GM18858 (cell line): ENCODE data around the gene CDC42EP5.
"Not testable (repeated sequence)": the region's sequence is repeated elsewhere in the genome, so short reads cannot be mapped to it uniquely, and the experiment has no call there.

Experiments used
- ATAC-seq: cut with Tn5 transposase; IDR thresholded peaks from one replicate; pipeline ENCODE4 v1.9.1; 2021; ENCODE audit not compliant: unreplicated experiment

CDC42EP5 gene

GRCh38 chr19:54448774-54449700 lies 24.1 kb downstream of the CDC42EP5 start, which contains the start of gene LENG8:
Gene LENG8, plus strand, starts transcription at chr19:54449199. Its CDS starts 2,146 bp downstream, at chr19:54451345.
- ATAC-seq = peak; percentile 75

- ATAC-seq = no peak
Measured at GRCh38 chr19:54448040-54448773, 24.9 kb downstream of the CDC42EP5 start.

GRCh38 chr19:54446349-54446748 lies 26.7 kb downstream of the CDC42EP5 start:
- not testable (repeated sequence) for ATAC-seq

- ATAC-seq = no peak
Measured at GRCh38 chr19:54444737-54445136, 28.4 kb downstream of the CDC42EP5 start.

- ATAC-seq = no peak
Measured at GRCh38 chr19:54440641-54441040, 32.5 kb downstream of the CDC42EP5 start.

- ATAC-seq = no peak
Measured at GRCh38 chr19:54439174-54439851, 33.8 kb downstream of the CDC42EP5 start.

GRCh38 chr19:54436628-54437252 lies 36.4 kb downstream of the CDC42EP5 start:
- ATAC-seq = no peak

- ATAC-seq = no peak
Measured at GRCh38 chr19:54436031-54436523, 37.0 kb downstream of the CDC42EP5 start.

- no peak for ATAC-seq
Measured at GRCh38 chr19:54435551-54436016, 37.5 kb downstream of the CDC42EP5 start.

GRCh38 chr19:54434873-54435214 lies 38.3 kb downstream of the CDC42EP5 start:
- no peak for ATAC-seq

- ATAC-seq = no peak
Measured at GRCh38 chr19:54434112-54434872, 38.8 kb downstream of the CDC42EP5 start.

- ATAC-seq = no peak
Measured at GRCh38 chr19:54433697-54434096, 39.4 kb downstream of the CDC42EP5 start.

GRCh38 chr19:54432144-54432738 lies 40.9 kb downstream of the CDC42EP5 start:
- no peak for ATAC-seq

GRCh38 chr19:54431255-54431838 lies 41.7 kb downstream of the CDC42EP5 start:
- ATAC-seq = no peak

- ATAC-seq = no peak
Measured at GRCh38 chr19:54430306-54431254, 42.5 kb downstream of the CDC42EP5 start.

GRCh38 chr19:54429545-54430227 lies 43.4 kb downstream of the CDC42EP5 start:
- no peak for ATAC-seq

- ATAC-seq = no peak
Measured at GRCh38 chr19:54429176-54429495, 44.0 kb downstream of the CDC42EP5 start.
